Smooth muscle cell (in vitro differentiated cells): Measurements from ENCODE around the gene RNF113B. TPM values are rescaled to one million over a fixed set of nuclear protein-coding genes. Genes with fewer than 3 reads are reported as not detected.
A peak's percentile ranks its signal among the peaks of the same experiment; 100 is the strongest.

ENCODE experiments used
- DNase-seq: peaks from one replicate; lab custom pipeline; 2025; ENCODE audit not compliant: unreplicated experiment; lab: John Stamatoyannopoulos, UW
- H2AFZ ChIP-seq: fragments of 200-600 bp; sonication (generic); 2 replicates; pipeline ENCODE4 v1.6.0; 2016; ENCODE audit warnings: antibody characterized with exemption, low read depth, mild to moderate bottlenecking
- H3F3A ChIP-seq: fragments of 200-600 bp; sonication (generic); 2 replicates; pipeline ENCODE4 v1.6.0; 2017; ENCODE audit warnings: antibody characterized with exemption, low read depth
- H3K27ac ChIP-seq: fragments of 200-600 bp; sonication (generic); 2 replicates; pipeline ENCODE4 v1.5.1; 2016; ENCODE audit warnings: low read depth, mild to moderate bottlenecking
- H3K27me3 ChIP-seq: fragments of 200-600 bp; sonication (generic); 2 replicates; pipeline ENCODE4 v1.6.1; 2016; ENCODE audit warnings: low read depth, mild to moderate bottlenecking
- H3K36me3 ChIP-seq: fragments of 200-600 bp; sonication (generic); 2 replicates; pipeline ENCODE4 v1.5.1; 2016; ENCODE audit warnings: low read depth
- H3K4me1 ChIP-seq: fragments of 200-600 bp; sonication (generic); 2 replicates; pipeline ENCODE4 v1.5.1; 2016; ENCODE audit warnings: low read depth
- H3K4me2 ChIP-seq: fragments of 200-600 bp; sonication (generic); 2 replicates; pipeline ENCODE4 v1.6.0; 2016; ENCODE audit warnings: mild to moderate bottlenecking
- H3K4me3 ChIP-seq: fragments of 200-600 bp; sonication (generic); 2 replicates; pipeline ENCODE4 v1.5.1; 2016; ENCODE audit warnings: mild to moderate bottlenecking
- H3K79me2 ChIP-seq: fragments of 200-600 bp; sonication (generic); 2 replicates; pipeline ENCODE4 v1.6.0; 2016; ENCODE audit warnings: low read depth, mild to moderate bottlenecking
- H3K9ac ChIP-seq: fragments of 200-600 bp; sonication (generic); 2 replicates; pipeline ENCODE4 v1.6.0; 2016; ENCODE audit warnings: low read depth
- H3K9me3 ChIP-seq: fragments of 200-600 bp; sonication (generic); replicated peaks from 2 replicates; pipeline ENCODE4 v1.5.1; 2016; ENCODE audit warnings: low read depth
- H4K20me1 ChIP-seq: fragments of 200-600 bp; sonication (generic); 2 replicates; pipeline ENCODE4 v1.6.0; 2016; ENCODE audit warnings: low read depth
- CTCF ChIP-seq: fragments of 200-600 bp; sonication (generic); IDR thresholded peaks from 2 replicates; pipeline ENCODE4 v1.5.1; 2017; ENCODE audit warnings: borderline replicate concordance, mild to moderate bottlenecking, antibody characterized with exemption; ENCODE audit not compliant: insufficient read depth, poor library complexity, severe bottlenecking
- WGBS: methylation state at CpG from one replicate; pipeline ENCODE4 v1.1.7; 2016; ENCODE audit warnings: low lambda C conversion rate; 5-methylcytosine and 5-hydroxymethylcytosine counted together
- polyA plus RNA-seq: library from polyadenylated mRNA; unstranded; fragments of >200 nt; fragmentation: Nextera tagmentation; extraction: Ambion mirVana; gene quantifications from 2 replicates; pipeline ENCODE4 v1.2.1, GENCODE V29; 2016
- total RNA-seq: library from RNA; depleted of rRNA; stranded (reverse); fragments of >200 nt; gene quantifications from 2 replicates; pipeline ENCODE4 v1.2.3, GENCODE V29; 2014

The RNF113B gene
- total and polyA plus RNA-seq, 2 experiments from 2014 or later = 0.38 TPM; not detected in 1

GRCh38 chr13:98144027-98144741, 32.9 kb downstream of the RNF113B start:
- peak; percentile 10 for DNase-seq
- no peaks in the 10 kb centered on the region for H3K36me3 ChIP-seq
- H2AFZ ChIP-seq = peak overlapping the region; percentile 75
- no peaks in the 10 kb centered on the region for H3K9me3 ChIP-seq
- H3K27me3 ChIP-seq = no peaks in the 10 kb centered on the region
- 3% methylated on average over 21 of the region's 21 CpGs for WGBS
- H3K4me1 ChIP-seq = peaks cover 24% of the 10 kb centered on the region
- peak overlapping the region; percentile 73 for H3K27ac ChIP-seq
- peak overlapping the region; percentile 81 for H3K9ac ChIP-seq
- peak overlapping the region; percentile 98 for H3K4me2 ChIP-seq
- no peak for TF ChIP-seq CTCF
- H3K79me2 ChIP-seq = peaks cover 56% of the 10 kb centered on the region
- H3F3A ChIP-seq = peaks cover 19% of the 10 kb centered on the region
- peaks cover 50% of the 10 kb centered on the region for H4K20me1 ChIP-seq
- H3K4me3 ChIP-seq = peak overlapping the region; percentile 84

GRCh38 chr13:98143601-98144026, 33.5 kb downstream of the RNF113B start:
- TF ChIP-seq CTCF = no peak
- Histone ChIP-seq H3F3A (peaks cover 19% of the 10 kb centered on the region), H4K20me1 (peaks cover 44% of the 10 kb centered on the region), H3K79me2 (peaks cover 50% of the 10 kb centered on the region), H2AFZ (peak overlapping the region; percentile 75), H3K9me3 (no peaks in the 10 kb centered on the region), H3K27ac (peak overlapping the region; percentile 73), H3K27me3 (no peaks in the 10 kb centered on the region), H3K4me2 (peak overlapping the region; percentile 98), H3K4me3 (peak overlapping the region; percentile 84), H3K4me1 (peaks cover 24% of the 10 kb centered on the region), H3K36me3 (no peaks in the 10 kb centered on the region), H3K9ac (peak overlapping the region; percentile 81)
- under 1% methylated on average over 28 of the region's 60 CpGs for WGBS
- no peak for DNase-seq

- H3K9ac ChIP-seq = no peak overlapping the region
- no peaks in the 10 kb centered on the region for H3K9me3 ChIP-seq
- peaks cover 24% of the 10 kb centered on the region for H3K4me1 ChIP-seq
- H2AFZ ChIP-seq = no peak overlapping the region
- peaks cover 39% of the 10 kb centered on the region for H4K20me1 ChIP-seq
- DNase-seq = peak; percentile 41
- H3K4me3 ChIP-seq = peak overlapping the region; percentile 84
- H3K27ac ChIP-seq = no peak overlapping the region
- H3K36me3 ChIP-seq = no peaks in the 10 kb centered on the region
- peaks cover 45% of the 10 kb centered on the region for H3K79me2 ChIP-seq
- peaks cover 19% of the 10 kb centered on the region for H3F3A ChIP-seq
- WGBS = 0% methylated on average over 3 of the region's 66 CpGs
- no peak for TF ChIP-seq CTCF
- peak overlapping the region; percentile 98 for H3K4me2 ChIP-seq
- no peaks in the 10 kb centered on the region for H3K27me3 ChIP-seq
These were observed 33.9 kb downstream of the RNF113B start for GRCh38 chr13:98143157-98143553.
